Lower leg skin (tissue), 4 donors: ENCODE results near the gene ACTMAP. TPM values are rescaled to one million over a fixed set of nuclear protein-coding genes. Genes with fewer than 3 reads are reported as not detected.

Source experiments
- DNase-seq, 2 donors: peaks; one replicate each; pipeline ENCODE4 v3.0.0-alpha.2; 2019; ENCODE audit warnings: low spot score in 2 of 2
- H3K4me3 ChIP-seq: fragments of 200-600 bp; sonication (generic); 2 replicates; pipeline ENCODE4 v1.5.1; 2017; ENCODE audit warnings: mild to moderate bottlenecking, low read depth; ENCODE audit not compliant: poor library complexity, severe bottlenecking
- POLR2A ChIP-seq, 2 donors: fragments of 450-650 bp; IDR thresholded peaks; one replicate each; pipeline ENCODE4 v1.6.1; 2016 to 2017; ENCODE audit warnings: antibody characterized with exemption in 2 of 2, mild to moderate bottlenecking in 1 of 2, moderate library complexity in 1 of 2
- WGBS, 2 donors: methylation state at CpG; one replicate each; pipeline ENCODE4 v1.1.5; 2018; 5-methylcytosine and 5-hydroxymethylcytosine counted together
- intact Hi-C: fragments of 100-400 bp; cut with DNase I; formaldehyde crosslinking; loops from one replicate; pipeline ENCODE4 v1.15.0; 2023; ENCODE audit warnings: low total_unique reads
- total RNA-seq, 4 donors: library from RNA; depleted of rRNA; stranded (reverse); fragments of >200 nt; gene quantifications; one replicate each; pipeline ENCODE4 v1.1.0, GENCODE V29; 2016
- TF ChIP-seq, protein P1 (sequence below), 3 donors: fragments of 450-650 bp; IDR thresholded peaks; one replicate each; pipeline ENCODE4 v1.5.1; 2016; ENCODE audit warnings: antibody characterized with exemption in 3 of 3, mild to moderate bottlenecking in 3 of 3, moderate library complexity in 2 of 3

The ACTMAP gene
- total RNA-seq, 4 donors from 2014 or later: 4.1 to 8.5 (median 4.6) TPM

DNA sequence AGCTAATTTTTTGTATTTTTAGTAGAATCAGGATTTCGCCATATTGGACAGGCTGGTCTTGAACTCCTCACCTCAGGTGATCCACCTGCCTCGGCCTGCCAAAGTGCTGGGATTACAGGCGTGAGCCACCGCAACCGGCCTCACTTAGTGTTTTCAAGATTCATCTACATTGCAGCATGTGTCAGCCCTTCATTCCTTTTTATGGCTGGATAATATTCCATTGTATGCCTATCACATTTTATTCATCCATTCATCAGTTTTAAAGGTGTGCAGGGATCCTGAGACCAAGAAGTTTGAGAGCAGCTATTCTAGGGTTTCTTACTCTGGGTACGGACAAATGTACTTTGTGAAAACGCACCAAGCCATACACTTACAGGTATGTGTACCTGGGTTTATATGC, 42.7 kb downstream of the ACTMAP start:
- TF ChIP-seq POLR2A (IDR thresholded peaks at IDR 0.05): no peak
- TF ChIP-seq, protein P1, sequence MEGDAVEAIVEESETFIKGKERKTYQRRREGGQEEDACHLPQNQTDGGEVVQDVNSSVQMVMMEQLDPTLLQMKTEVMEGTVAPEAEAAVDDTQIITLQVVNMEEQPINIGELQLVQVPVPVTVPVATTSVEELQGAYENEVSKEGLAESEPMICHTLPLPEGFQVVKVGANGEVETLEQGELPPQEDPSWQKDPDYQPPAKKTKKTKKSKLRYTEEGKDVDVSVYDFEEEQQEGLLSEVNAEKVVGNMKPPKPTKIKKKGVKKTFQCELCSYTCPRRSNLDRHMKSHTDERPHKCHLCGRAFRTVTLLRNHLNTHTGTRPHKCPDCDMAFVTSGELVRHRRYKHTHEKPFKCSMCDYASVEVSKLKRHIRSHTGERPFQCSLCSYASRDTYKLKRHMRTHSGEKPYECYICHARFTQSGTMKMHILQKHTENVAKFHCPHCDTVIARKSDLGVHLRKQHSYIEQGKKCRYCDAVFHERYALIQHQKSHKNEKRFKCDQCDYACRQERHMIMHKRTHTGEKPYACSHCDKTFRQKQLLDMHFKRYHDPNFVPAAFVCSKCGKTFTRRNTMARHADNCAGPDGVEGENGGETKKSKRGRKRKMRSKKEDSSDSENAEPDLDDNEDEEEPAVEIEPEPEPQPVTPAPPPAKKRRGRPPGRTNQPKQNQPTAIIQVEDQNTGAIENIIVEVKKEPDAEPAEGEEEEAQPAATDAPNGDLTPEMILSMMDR (IDR thresholded peaks at IDR 0.05): no peak
- intact Hi-C loops: no loop called here
- WGBS, 2 donors: 95 to 97% methylated on average over 7 of the region's 7 CpGs
- DNase-seq: no peak
- H3K4me3 ChIP-seq: no peak overlapping the region

DNA sequence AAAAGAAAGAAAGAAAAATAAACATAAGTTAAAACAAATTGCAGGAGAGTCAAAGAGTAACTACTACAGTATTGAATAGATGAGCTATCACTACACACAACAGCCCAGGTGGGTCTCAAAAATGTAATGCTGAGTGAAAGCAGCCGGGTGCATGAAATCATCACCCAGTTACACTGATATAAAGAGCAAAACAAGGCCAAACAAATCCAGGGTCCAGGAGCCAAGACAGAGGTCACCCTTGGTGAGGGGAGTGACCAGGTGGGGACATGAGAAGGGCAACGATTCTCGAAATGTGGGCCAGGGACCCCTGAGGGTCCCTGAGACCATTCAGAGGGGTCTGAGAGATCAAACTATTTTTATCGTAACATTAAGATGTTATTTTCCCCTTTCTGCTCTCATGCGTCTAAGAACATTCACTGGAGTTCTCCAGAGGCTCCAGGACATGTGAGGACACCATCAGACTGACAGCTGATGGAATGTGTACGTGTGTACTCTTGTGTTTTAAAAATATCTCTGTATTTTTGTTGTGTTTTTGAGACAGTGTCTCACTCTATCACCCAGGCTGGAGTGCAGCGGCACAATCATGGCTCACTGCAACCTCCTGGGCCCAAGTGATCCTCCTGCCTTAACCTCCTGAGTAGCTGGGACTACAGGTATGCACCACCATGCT, 44.2 kb downstream of the ACTMAP start:
- H3K4me3 ChIP-seq: no peak overlapping the region
- no peak for DNase-seq
- 89% methylated on average over 7 of the region's 7 CpGs for WGBS, 2 donors
- TF ChIP-seq POLR2A (IDR thresholded peaks at IDR 0.05): no peak
- TF ChIP-seq, protein P1 (IDR thresholded peaks at IDR 0.05): no peak
- intact Hi-C loops: no loop called here

DNA sequence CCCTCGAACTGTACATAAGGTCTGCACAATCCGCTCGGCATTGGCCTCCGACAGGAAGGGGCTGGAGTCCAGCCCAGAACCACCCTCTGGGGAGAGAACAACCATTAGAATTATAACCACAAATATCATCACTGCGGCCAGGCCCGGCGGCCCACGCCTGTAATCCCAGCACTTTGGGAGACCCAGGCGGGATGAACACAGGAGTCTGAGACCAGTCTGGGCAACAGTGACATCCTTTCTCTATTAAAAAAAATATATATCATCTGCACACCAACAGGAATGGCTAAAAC, 45.0 kb downstream of the ACTMAP start:
- 85 to 90% methylated on average over 9 of the region's 9 CpGs for WGBS, 2 donors
- intact Hi-C loops: no loop called here
- no peak for DNase-seq
- TF ChIP-seq POLR2A (IDR thresholded peaks at IDR 0.05): no peak
- TF ChIP-seq, protein P1 (IDR thresholded peaks at IDR 0.05): no peak
- no peak overlapping the region for H3K4me3 ChIP-seq

DNA sequence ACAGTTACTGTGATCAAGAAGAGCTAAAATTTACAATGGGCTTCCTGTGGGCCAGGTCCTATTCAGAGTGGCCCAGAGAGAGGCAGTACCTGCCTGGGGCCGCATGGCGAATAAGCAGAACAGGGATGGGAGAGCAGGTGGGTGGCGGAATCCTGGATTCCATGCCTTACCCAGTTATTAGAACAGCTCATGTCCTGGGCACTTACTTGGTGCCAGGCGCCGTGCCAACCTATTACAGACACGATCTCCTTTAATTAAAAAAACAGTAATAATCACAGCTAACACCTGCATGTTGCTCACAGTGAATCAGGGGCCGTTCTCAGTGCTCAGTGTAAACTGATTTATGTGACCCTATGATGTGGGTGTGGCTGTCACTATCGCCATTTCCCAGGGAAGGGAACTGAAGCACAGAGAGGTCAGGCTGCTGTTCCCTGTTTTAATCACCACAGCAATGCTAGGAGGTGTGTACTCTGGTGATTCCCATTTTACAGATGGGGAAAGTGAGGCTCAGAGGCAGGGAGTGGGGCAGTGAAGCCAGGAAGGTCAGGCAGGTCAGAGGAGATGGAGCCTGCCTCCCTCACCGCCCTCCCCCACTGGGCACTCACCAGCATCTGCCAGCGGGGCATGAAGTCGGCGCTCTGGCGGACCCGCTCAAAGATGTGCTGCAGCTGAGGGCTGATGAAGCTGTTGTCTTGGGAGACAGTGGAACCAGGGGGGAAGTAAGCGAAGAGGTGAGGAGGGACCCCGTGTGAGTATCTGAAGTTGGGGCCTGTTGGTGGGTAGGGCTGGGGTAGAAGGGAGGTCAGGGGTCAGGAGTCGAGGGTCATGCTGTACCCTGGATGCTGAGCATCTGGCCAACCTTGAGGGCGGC, 45.6 kb downstream of the ACTMAP start:
- H3K4me3 ChIP-seq: no peak overlapping the region
- 91 to 93% methylated on average over 18 of the region's 18 CpGs for WGBS, 2 donors
- TF ChIP-seq POLR2A (IDR thresholded peaks at IDR 0.05): no peak
- TF ChIP-seq, protein P1 (IDR thresholded peaks at IDR 0.05): no peak
- intact Hi-C loops: no loop called here
- no peak for DNase-seq

DNA sequence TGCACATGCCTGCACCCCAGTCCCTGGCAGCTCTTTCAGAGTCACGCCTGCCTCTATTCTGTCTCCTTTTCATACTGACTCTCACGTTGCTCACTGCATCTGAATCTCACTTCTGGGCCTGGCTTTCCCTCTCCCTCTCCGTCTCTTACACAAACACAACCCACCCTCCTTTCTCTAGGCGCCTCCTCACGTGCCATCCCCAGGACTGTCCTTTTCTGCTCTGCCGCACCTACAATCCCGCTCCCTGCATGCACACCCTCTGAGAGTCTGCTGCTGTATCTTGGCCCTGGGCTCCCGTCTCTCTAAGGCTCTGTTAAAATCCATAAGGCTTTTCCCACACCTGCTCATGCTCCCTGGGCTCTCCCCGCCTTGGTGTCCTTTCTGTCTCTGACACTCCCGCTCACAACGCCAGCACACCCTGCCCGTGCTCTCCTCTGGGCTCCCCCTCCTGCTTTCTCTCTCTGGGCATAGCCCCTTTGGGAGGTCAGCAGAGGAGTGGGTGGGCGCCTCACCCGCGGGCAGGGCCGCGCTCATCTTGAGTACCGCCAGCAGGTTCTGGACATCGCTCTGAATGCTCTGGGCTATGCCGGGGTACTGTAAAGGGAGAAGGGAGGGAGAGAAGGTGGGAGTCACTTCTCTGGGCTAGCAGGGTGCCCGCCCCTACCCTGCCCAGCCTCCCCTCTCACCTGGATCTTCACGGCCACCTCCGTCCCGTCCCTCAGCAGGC, 47.1 kb downstream of the ACTMAP start:
- intact Hi-C loops: no loop called here
- 90 to 96% methylated on average over 24 of the region's 24 CpGs for WGBS, 2 donors
- TF ChIP-seq, protein P1 (IDR thresholded peaks at IDR 0.05): no peak
- DNase-seq: no peak
- H3K4me3 ChIP-seq: no peak overlapping the region
